GM21619 (cell line): ENCODE results near the gene GSTM4.
"Not testable (repeated sequence)": the region's sequence is repeated elsewhere in the genome, so short reads cannot be mapped to it uniquely, and the experiment has no call there.

Experiments
- ATAC-seq: cut with Tn5 transposase; IDR thresholded peaks from one replicate; pipeline ENCODE4 v1.9.1; 2021; ENCODE audit not compliant: unreplicated experiment

Gene GSTM4

DNA sequence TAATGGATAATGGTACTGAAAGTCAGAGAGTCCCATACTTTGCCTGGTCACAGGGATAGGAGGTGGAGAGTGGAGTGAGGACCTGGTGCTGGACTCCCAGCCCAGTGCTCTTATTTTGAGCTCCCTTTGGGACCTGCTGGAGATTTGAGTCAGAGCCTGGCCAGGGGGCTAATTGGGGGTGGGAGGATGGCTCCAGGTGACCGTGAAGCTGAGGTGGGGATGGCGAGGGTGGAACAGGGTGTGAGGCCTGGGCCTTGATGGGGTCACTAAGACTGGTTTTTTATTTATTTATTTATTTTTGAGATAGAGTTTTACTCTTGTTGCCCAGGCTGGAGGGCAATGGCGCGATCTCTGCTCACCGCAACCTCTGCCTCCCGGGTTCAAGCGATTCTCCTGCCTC is 18.5 kb upstream of the GSTM4 start:
- no peak for ATAC-seq

DNA sequence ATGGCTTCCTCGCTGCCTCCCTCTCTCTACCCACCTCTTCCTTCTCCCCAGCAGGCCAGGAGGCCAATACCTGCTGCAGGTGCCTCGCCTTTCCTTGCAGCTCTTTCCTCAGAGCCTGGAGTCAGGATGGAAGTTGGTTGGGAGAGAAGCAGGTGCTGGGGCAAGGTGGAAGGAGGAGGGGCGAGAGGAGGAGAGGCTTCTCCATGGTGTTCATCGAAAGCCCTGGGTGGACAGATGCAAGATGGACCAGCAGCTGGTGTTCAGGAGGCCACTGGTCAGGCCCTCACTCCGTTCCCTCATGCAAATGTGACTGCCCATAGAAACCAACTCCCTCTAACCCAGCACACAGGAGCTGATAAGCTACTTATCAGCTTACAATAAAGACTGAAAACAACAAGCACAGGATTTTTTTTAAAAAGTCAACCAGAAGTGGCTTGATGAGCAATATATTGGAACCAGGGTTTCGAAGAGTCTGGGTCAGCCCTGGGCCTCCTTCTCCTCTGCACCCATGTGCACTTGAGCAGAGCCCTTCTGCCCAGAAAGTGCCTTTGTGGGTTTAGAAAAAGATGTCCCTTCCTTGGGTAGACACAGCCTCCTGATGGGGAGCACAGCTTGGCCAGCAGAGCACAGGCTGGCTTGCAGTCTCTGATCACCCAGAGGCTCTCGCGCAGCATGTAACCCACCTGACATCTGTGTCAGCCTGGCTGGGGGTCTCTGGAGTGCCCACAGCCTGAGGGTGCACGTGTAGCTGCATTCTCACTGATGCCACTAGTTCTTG is 16.6 kb upstream of the GSTM4 start:
- ATAC-seq: no peak

DNA sequence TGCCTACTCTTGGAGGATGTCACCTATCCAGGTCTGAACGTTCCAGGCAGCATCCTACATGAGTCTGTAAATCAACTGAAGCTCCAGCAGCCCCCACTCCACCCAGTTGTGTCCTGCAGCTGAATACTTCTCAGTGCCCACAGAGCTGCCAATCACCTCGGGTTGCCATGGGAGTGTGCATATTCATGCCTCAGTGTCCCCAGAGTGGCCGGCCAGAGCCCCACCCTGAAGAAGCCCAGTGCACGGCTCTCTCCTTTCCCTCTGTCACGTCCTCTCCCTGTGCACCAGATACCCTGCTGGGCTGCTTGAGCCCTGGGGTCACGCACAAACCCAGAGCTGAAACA is 16.1 kb upstream of the GSTM4 start:
- no peak for ATAC-seq

DNA sequence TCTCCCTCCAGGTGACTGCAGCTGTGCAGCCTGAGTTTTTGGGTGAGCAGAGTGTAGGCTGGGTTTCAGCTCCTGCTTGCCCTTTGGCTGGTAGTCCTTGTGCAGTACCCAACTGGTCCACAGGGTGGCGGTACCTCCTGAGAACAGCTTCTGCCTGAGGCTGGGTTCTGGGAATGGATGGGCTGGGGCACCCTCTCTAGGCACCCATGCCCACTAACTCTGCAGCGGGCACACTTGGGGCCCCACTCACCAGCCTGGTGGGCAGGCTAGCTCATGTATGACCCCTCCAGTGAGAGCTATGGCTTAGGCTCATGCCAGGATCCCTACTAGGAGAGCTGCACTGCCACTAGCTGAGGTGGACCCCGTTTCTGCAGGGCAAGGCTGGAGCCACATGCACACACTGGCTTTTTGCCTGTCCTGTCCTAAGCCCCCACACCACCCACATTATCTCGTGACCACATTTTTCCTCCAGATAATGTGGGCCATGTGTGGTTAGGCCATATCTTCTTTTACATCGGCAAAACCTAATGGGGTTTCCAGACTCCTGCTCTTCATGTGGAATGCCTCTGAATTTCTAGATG is 15.5 kb upstream of the GSTM4 start:
- ATAC-seq: peak; percentile 49

DNA sequence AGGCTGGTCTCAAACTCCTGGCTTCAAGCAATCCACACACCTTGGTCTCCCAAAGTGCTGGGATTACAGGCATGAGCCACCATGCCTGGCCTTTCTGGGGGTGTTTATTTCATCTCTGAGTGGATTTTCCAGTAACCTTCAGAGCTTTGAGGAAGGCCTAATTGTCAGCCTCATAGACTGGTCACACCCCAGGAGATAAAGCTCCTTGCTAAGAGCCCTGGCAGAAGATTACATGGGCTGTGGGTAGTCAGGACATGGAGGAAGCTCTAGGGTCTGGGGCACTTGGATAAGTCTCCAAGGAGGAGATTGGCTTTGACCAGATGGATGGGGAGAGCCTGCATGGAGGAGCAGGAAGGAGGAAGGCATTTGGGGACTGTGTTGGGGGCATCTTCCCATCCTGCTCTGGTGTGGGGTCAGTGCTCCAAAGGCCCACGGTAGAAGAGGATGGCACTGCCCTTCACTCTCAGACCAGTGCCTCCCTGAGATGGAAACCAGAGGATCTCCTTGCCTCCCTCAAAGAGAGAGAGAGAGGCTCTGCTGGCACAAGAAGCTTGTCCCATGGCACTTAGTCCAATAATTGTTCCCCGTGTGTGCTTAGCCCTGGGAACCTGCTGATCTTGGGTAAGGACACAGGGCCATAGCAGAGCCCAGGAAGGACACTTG is 14.7 kb upstream of the GSTM4 start:
- no peak for ATAC-seq

DNA sequence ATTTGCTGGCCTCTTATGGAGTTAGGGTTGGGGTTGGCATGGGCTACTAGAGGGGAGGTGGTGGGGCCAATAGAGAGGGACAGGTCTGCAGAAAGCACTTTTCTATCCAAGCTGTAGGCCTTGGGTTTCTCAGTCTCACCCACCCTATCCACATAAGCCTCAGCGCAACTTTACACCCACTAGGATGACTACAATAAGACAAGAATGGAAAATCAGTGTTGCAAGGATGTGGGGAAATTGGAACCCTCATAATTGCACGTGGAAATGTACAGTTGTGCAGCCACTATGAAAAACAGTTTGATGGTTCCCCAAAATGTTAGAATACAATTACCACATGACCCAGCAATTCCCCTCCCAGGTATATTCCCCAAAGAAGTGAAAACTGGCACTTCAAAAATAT is 14.0 kb upstream of the GSTM4 start:
- no peak for ATAC-seq

DNA sequence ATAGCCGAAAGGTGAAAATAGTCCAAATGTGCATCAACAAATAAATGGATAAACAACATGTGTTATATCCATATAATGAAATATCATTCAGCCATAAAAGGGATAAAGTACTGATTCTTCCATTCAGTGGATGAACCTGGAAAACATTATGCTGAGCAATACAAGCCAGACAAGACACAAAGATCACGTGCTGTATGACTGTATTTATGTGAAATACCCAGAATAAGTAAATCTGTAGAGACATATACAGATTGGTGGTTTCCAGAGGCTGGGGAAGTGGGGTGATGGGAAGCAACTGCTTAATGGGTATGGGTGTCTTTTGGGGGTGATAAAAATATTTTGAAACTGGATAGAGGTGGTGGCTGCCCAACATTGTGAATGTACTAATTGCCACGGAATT is 13.3 kb upstream of the GSTM4 start:
- ATAC-seq: no peak

DNA sequence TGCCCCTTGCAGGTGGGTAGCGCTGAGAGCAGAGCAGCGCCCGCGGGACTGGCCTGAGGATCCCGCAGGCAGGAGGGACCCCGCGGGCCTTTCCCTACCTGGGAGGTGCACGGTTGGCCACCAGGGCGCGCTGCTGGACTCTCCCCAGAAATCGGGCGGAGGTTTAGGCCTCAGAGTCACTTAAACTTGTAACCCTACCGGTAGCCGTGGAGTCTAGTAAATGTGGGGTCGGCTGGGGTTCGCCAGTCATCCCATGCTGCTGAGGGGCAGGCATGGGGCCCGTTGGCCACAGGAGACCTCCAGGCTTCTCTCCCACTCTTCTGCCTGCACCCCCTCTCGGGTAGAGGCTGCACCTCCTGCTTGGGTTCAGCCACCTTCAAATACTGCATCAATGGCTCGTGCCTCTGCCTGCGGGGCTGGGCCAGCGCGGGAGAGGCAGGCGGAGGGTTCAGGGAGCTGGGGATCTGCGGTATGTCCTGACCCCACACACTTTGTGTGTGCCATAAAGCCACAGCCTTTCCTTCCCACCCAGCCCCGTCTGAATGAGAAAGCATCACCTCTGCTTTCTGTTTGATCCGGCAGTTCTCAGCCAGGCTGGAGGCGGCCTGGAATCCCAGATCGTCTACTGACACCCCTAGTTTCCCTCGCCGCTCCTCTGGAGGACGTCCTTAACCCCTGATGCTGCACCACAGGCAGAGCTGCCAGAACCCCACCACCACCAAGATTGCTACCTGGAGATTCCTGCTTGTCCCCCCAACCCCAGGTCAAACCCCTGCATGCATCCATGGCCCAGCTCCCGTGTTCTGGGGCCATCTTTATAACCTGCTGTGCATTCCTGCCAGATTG is 12.3 kb upstream of the GSTM4 start:
- ATAC-seq: peak; percentile 86

DNA sequence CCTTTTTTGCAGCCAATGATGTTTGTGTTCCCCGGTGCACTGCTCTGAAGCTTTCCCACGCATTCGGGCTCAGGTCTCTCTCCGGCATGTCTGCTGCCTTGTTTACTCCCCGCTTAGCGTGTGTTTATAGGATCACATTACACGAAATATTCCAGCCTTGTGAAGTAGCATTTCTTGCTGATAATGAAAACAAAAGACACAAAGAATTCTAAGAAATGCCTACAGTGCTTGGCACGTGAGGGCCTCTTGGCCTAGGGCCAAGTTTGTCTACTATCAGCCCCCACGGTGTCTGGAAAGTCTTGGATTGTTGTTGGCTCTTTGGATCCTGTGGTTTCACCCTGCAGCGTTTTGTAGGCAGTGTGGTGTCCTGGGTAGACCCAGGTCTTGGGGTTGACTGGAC is 11.2 kb upstream of the GSTM4 start:
- no peak for ATAC-seq

DNA sequence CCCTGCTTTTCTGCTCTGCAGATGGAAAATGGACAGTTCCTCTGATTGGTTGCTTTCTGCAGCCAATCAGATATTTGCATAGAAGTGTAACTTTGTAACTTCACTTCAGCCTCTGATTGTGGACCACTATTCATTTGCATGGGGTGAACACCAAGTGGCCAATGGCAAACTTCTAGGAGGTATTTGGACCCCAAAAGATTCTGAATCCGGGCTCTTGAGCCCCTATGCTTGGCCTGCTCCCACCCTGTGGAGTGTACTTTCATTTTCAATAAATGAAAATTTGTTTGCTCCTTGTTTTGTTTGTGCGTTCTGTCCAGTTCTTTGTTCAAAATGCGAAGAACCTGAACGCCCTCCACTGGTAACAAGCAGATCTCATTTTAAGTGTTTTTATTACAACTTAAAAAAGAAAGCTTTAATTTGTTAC is 6.4 kb upstream of the GSTM4 start:
- no peak for ATAC-seq

DNA sequence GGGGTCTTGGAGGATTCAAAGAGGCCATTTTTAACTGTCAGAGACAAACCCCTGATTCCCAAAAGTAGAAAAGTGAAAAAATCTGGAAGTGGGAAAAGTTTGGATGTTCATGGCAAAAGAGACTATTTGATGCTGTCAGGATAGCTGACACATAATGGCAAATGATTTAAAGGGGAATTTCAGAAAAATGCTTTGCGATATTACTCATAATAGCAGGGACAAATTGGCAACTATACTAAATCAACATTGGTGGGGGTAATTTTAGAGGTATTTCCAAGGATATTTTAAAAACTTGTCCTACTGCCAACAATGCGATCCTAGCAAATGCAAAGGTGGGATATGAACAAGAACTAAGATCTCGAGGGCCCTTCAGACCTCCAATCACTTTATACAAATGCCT is 5.3 kb upstream of the GSTM4 start:
- no peak for ATAC-seq

DNA sequence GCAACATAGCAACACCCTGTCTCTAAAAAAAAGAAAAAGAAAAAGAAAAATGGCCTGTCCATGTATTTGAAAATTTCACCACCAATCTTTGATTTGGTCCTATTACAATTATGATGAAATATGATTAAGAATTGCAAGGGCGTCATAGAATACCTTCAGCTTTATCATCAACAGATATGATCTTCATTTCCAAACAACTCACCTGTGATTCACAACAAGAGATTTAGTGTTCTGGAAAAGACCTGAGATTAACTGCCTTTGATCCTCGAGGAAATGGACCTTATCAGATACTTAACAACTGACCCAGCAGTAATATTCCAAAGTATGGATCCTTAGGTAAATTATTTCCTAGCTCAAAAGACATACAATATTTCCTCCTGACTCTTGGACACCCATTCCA is 3.5 kb upstream of the GSTM4 start:
- no peak for ATAC-seq

DNA sequence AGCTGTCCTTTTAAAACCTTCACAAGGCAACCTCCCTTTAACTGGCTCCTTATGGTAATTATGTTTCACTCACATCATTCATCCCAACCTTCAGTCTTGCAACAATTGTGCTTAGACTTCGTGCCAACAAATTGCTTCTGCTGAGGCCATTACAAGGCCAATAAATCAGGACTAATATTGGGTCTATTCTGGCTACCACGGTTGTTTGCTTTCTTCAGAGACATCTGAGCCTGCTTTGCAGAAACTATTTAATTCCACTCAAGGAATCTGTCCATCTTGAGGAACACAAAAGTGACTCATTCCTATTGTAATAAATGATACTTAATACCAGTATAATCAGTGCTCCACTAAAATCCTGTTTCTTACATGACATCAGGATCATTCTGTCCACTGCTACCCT is 2.6 kb upstream of the GSTM4 start:
- no peak for ATAC-seq

DNA sequence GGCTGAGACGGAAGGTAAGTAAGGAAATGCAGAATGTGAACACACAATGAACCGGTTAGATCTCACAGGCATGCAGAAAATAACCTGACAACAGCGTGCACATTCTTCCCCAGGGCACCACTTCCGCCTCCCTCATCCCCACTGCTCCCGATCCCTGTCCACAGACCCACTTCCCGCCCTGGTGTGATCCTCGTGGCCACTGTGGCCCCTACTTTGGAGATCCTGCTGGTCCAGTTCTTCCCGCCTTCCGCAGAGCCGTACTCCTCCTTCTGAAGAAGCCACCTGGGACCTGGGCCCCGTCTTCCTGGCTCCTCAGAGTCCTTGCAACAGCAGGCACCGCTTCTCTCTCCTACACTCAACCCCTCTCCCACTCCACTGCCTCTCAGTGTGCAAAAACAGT is 1.4 kb upstream of the GSTM4 start:
- no peak for ATAC-seq

DNA sequence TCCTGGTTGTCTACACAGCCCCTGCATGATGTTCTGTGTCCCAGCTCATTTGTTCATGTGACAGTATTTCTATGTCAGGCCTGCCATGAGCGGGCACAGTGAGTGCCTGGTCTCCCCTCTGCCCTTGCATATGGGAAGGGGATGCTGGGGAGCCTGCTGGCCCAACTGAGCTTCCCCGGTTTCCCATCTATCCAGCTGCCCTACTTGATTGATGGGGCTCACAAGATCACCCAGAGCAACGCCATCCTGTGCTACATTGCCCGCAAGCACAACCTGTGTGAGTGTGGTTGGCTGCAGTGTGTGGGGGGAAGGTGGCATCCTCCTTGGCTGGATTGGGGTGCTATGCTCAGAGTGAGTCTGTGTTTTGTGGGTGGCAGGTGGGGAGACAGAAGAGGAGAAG is 1.5 kb downstream of the GSTM4 start:
- no peak for ATAC-seq

DNA sequence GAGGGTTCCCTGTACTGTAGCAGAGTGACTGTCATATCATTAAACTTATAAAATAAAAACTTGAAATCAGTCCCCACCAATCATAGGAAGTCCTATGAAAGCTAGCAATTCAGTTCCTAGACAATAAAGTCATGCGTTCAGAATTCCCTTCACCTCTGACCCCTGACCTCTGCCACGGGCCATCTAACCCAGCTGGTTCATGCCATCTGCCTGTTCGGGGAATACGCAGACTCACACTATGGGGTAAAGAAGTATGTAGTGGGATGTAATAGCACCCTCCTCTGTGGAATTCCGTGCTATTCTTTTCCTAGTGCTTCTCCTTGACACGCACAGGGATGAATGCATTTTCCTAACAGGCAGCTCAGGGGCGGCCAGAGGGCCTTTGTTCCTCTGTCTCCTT is 2.1 kb downstream of the GSTM4 start:
- ATAC-seq: no peak

DNA sequence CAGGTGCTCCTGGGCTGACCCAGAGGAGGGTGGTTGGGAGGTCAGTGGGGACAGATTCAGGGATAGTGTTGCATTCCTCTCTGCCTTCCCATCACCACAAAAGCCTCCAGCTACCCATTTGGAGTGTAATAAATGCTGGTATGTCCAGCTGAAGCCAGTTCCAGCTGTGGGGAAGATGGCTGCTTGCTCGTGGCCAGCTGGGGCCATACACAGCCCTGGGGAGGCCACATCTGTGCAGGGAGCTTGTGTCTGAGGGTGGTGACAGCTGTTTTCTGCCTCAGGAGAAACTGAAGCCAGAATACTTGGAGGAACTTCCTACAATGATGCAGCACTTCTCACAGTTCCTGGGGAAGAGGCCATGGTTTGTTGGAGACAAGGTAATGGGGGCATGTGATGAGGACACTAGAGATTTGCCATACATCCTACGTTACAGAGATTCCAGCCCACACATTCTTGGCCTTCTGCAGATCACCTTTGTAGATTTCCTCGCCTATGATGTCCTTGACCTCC is 2.7 kb downstream of the GSTM4 start:
- ATAC-seq: no peak

DNA sequence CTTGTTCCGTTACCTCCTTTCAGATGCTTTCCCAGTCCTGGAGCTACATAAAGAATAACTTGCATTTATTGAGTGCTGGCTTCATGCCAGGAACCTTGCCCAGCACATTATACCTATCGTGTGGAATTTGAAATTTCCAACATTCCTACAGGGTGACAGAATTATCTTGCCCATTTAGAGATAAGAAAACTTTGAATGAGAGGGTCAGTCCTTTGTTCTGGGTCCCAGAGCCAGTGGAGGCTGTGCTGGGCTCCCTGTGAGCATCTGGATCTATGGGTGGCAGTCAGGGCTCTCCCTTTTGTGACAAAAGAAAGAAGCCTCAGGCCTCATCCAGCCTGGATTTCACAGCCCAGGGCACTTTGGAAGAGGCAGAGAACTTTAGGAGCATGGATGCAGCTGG is 3.2 kb downstream of the GSTM4 start:
- ATAC-seq: no peak

DNA sequence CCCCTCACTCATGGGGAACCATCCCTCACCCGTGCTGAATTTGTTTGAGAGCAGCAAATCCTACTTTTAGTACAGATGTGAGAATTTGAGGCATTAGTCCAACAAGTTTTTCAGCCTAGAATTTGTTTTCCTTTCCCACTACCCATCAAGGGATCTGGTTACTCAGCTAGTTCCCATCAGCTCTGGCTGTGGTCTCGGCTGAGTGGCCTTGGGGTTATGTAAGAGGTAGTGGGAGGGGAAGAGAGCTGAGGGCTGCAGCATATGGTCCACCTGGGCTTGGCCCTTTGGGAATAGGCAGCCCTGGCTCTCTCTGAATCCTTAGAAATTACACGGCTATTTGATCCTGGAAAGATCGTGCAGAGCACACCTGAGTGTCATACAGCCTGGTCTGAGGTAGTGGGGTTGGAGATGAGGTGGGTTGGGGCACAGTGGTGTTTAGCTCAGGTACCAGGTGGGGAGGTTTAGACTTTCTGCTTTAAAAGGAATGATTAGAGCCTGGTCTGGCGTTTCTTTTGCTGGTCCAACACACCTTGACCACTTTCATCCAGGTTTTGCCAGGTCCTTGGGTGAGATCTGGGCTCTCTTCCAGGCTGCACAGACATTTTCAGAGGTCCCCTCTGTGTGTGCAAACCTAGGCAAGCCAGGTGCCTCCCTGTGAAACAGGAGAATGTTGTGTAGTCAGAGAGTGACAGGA is 4.2 kb downstream of the GSTM4 start:
- no peak for ATAC-seq

DNA sequence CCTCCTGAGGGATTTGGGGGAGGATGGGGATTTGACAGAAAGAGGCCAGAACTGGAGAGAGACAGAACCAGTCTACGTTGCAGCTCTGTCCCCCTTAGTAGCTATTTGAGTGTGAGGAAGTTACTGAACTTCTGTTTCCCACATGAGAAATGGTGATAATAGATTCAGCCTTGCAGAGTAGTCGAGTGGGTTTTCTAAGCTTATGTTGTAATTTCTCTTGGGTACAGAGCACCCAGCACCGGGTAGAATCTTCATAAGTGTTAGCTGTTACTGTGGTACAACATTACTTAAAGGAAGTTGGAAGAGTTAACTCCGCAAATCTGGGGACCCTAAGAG is 4.8 kb downstream of the GSTM4 start:
- ATAC-seq: not testable (repeated sequence)

DNA sequence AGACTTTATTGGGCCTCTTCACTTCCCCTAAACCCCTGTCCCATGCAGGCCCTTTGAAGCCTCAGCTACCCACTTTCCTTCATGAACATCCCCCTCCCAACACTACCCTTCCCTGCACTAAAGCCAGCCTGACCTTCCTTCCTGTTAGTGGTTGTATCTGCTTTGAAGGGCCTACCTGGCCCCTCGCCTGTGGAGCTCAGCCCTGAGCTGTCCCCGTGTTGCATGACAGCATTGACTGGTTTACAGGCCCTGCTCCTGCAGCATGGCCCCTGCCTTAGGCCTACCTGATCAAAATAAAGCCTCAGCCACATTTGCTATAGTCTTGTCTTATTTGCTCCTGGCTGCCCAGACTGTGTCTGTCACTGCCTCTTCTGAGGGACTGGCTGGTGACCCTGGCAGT is 5.5 kb downstream of the GSTM4 start:
- no peak for ATAC-seq
